GM12873 (cell line): ENCODE results near the gene QRICH1.

Experiments
- CTCF ChIP-seq: IDR thresholded peaks from 2 replicates; pipeline ENCODE4 v1.5.1; 2012; ENCODE audit warnings: low read depth, mild to moderate bottlenecking, moderate library complexity, low read length, control low read depth; ENCODE audit not compliant: insufficient read depth; ENCODE audit errors: missing control alignments

QRICH1 gene

GRCh38 chr3:49001155-49001554, 92.7 kb downstream of the QRICH1 start:
- no peak for TF ChIP-seq CTCF

- TF ChIP-seq CTCF = no peak
These were observed 94.6 kb downstream of the QRICH1 start for GRCh38 chr3:48999085-48999858.

GRCh38 chr3:48997714-48998637, 95.9 kb downstream of the QRICH1 start:
- TF ChIP-seq CTCF = no peak

- TF ChIP-seq CTCF = no peak
These were observed 96.7 kb downstream of the QRICH1 start for GRCh38 chr3:48997102-48997635.

- TF ChIP-seq CTCF = no peak
These were observed 97.2 kb downstream of the QRICH1 start for GRCh38 chr3:48996640-48997039.

- TF ChIP-seq CTCF = no peak
These were observed 100.0 kb downstream of the QRICH1 start for GRCh38 chr3:48993834-48994233.
